ENCODE data around the gene SPSB1. TPM values are rescaled to one million over a fixed set of nuclear protein-coding genes. Genes with fewer than 3 reads are reported as not detected.

Gene SPSB1
- total RNA-seq, 1 donor from 2014 or later: 78.6 TPM

GRCh38 chr1:9251501-9251900, 41.2 kb upstream of the SPSB1 start:
- Mint-ChIP-seq H3K4me1 (ENCODE audit: low read depth, unreplicated experiment) (peaks cover 26% of the 10 kb centered on the region), H3K4me3 (ENCODE audit: unreplicated experiment) (peak overlapping the region; percentile 65)
- DNase-seq: peak; percentile 60

GRCh38 chr1:9253004-9253403, 39.7 kb upstream of the SPSB1 start:
- Mint-ChIP-seq H3K27ac (ENCODE audit: unreplicated experiment) (no peak overlapping the region), H3K27me3 (ENCODE audit: unreplicated experiment) (peaks cover 5% of the 10 kb centered on the region), H3K9me3 (ENCODE audit: unreplicated experiment) (peaks cover 6% of the 10 kb centered on the region), H3K36me3 (ENCODE audit: unreplicated experiment) (no peaks in the 10 kb centered on the region), H3K4me1 (ENCODE audit: low read depth, unreplicated experiment) (peaks cover 28% of the 10 kb centered on the region), H3K4me3 (ENCODE audit: unreplicated experiment) (peak overlapping the region; percentile 37)
- no peak for DNase-seq
- TF ChIP-seq CTCF (IDR thresholded peaks at IDR 0.05; ENCODE audit: partially characterized antibody, unreplicated experiment): no peak

More at GRCh38 chr1:9251501-9251900, 41.2 kb upstream of the SPSB1 start:
- Mint-ChIP-seq H3K9me3 (ENCODE audit: unreplicated experiment) (peaks cover 6% of the 10 kb centered on the region), H3K27ac (ENCODE audit: unreplicated experiment) (peak overlapping the region; percentile 83), H3K27me3 (ENCODE audit: unreplicated experiment) (peaks cover 5% of the 10 kb centered on the region), H3K36me3 (ENCODE audit: unreplicated experiment) (no peaks in the 10 kb centered on the region)
- no peak for TF ChIP-seq CTCF (IDR thresholded peaks at IDR 0.05; ENCODE audit: partially characterized antibody, unreplicated experiment)

GRCh38 chr1:9253453-9254105, 39.1 kb upstream of the SPSB1 start:
- no peak overlapping the region for H3K4me3 Mint-ChIP-seq (ENCODE audit: unreplicated experiment)
- peaks cover 6% of the 10 kb centered on the region for H3K9me3 Mint-ChIP-seq (ENCODE audit: unreplicated experiment)
- no peaks in the 10 kb centered on the region for H3K36me3 Mint-ChIP-seq (ENCODE audit: unreplicated experiment)
- TF ChIP-seq CTCF (IDR thresholded peaks at IDR 0.05; ENCODE audit: partially characterized antibody, unreplicated experiment): no peak
- peaks cover 5% of the 10 kb centered on the region for H3K27me3 Mint-ChIP-seq (ENCODE audit: unreplicated experiment)
- no peak for DNase-seq
- H3K27ac Mint-ChIP-seq (ENCODE audit: unreplicated experiment): peak overlapping the region; percentile 35
- H3K4me1 Mint-ChIP-seq (ENCODE audit: low read depth, unreplicated experiment): peaks cover 28% of the 10 kb centered on the region

- Mint-ChIP-seq H3K4me1 (ENCODE audit: low read depth, unreplicated experiment) (peaks cover 23% of the 10 kb centered on the region), H3K4me3 (ENCODE audit: unreplicated experiment) (no peak overlapping the region), H3K27me3 (ENCODE audit: unreplicated experiment) (peaks cover 8% of the 10 kb centered on the region), H3K36me3 (ENCODE audit: unreplicated experiment) (peaks cover 11% of the 10 kb centered on the region), H3K9me3 (ENCODE audit: unreplicated experiment) (peaks cover 9% of the 10 kb centered on the region), H3K27ac (ENCODE audit: unreplicated experiment) (no peak overlapping the region)
- DNase-seq: no peak
- TF ChIP-seq CTCF (IDR thresholded peaks at IDR 0.05; ENCODE audit: partially characterized antibody, unreplicated experiment): no peak
These were observed 36.4 kb upstream of the SPSB1 start for GRCh38 chr1:9256332-9256731.

GRCh38 chr1:9257851-9258250, 34.8 kb upstream of the SPSB1 start:
- Mint-ChIP-seq H3K4me1 (ENCODE audit: low read depth, unreplicated experiment) (peaks cover 14% of the 10 kb centered on the region), H3K27ac (ENCODE audit: unreplicated experiment) (no peak overlapping the region), H3K36me3 (ENCODE audit: unreplicated experiment) (peaks cover 11% of the 10 kb centered on the region), H3K9me3 (ENCODE audit: unreplicated experiment) (peaks cover 8% of the 10 kb centered on the region), H3K4me3 (ENCODE audit: unreplicated experiment) (no peak overlapping the region), H3K27me3 (ENCODE audit: unreplicated experiment) (peaks cover 9% of the 10 kb centered on the region)
- DNase-seq: no peak
- TF ChIP-seq CTCF (IDR thresholded peaks at IDR 0.05; ENCODE audit: partially characterized antibody, unreplicated experiment): no peak
